Liver (tissue), 9 donors: Measurements from ENCODE around the gene OR51B4. TPM values are rescaled to one million over a fixed set of nuclear protein-coding genes. Genes with fewer than 3 reads are reported as not detected.

Experiments
- DNase-seq: peaks from one replicate; pipeline ENCODE4 v3.0.0-alpha.2; 2017; ENCODE audit warnings: low spot score
- H3K27ac ChIP-seq, 2 donors: one replicate each; pipeline ENCODE4 v1.7.0; 2013; ENCODE audit warnings: inconsistent platforms in 2 of 2, low read length in 2 of 2, control low read depth in 1 of 2, low read depth in 1 of 2, mild to moderate bottlenecking in 1 of 2
- H3K27me3 ChIP-seq, 4 donors: one replicate each; pipeline versions ENCODE4 v1.6.1 to v1.7.0; 2013; ENCODE audit warnings: low read length in 3 of 4, inconsistent platforms in 1 of 4, mild to moderate bottlenecking in 1 of 4, moderate library complexity in 1 of 4; ENCODE audit not compliant: control insufficient read depth in 4 of 4, insufficient read depth in 4 of 4
- H3K36me3 ChIP-seq, 4 donors: one replicate each; pipeline versions ENCODE4 v1.6.1 to v1.7.0; 2013; ENCODE audit warnings: low read length in 3 of 4, mild to moderate bottlenecking in 3 of 4, low read depth in 1 of 4, moderate library complexity in 1 of 4; ENCODE audit not compliant: control insufficient read depth in 4 of 4, insufficient read depth in 3 of 4
- H3K4me1 ChIP-seq, 4 donors: one replicate each; pipeline versions ENCODE4 v1.6.1 to v1.7.0; 2013; ENCODE audit warnings: low read length in 3 of 4, mild to moderate bottlenecking in 3 of 4, moderate library complexity in 1 of 4; ENCODE audit not compliant: control insufficient read depth in 4 of 4, insufficient read depth in 4 of 4
- H3K4me3 ChIP-seq, 3 donors: one replicate each; pipeline versions ENCODE4 v1.6.1 to v1.7.0; 2013; ENCODE audit warnings: low read length in 3 of 3, control low read depth in 1 of 3, low read depth in 1 of 3, mild to moderate bottlenecking in 1 of 3
- H3K9ac ChIP-seq, 2 donors: one replicate each; pipeline ENCODE4 v1.7.0; 2013; ENCODE audit warnings: low read length in 2 of 2, mild to moderate bottlenecking in 2 of 2, moderate library complexity in 2 of 2, control low read depth in 1 of 2, low read depth in 1 of 2
- H3K9me3 ChIP-seq, 4 donors: one replicate each; pipeline versions ENCODE4 v1.6.1 to v1.7.0; 2013; ENCODE audit warnings: low read length in 3 of 4; ENCODE audit not compliant: control insufficient read depth in 4 of 4
- EGR1 ChIP-seq, 2 donors: IDR thresholded peaks; 2 replicates each; pipeline ENCODE4 v1.6.1; 2016 to 2018; ENCODE audit warnings: antibody characterized with exemption in 2 of 2, low read depth in 2 of 2
- FOXA1 ChIP-seq: IDR thresholded peaks from 2 replicates; pipeline ENCODE4 v1.6.1; 2016; ENCODE audit warnings: antibody characterized with exemption
- FOXA2 ChIP-seq: IDR thresholded peaks from 2 replicates; pipeline ENCODE4 v1.6.1; 2016; ENCODE audit warnings: antibody characterized with exemption
- GABPA ChIP-seq, 2 donors: IDR thresholded peaks in 1 of 2; conservative IDR thresholded peaks in 1 of 2; 2 replicates each; pipeline ENCODE4 v1.6.1; 2016; ENCODE audit warnings: antibody characterized with exemption in 2 of 2, mild to moderate bottlenecking in 1 of 2, moderate library complexity in 1 of 2
- HNF4A ChIP-seq, 2 donors: conservative IDR thresholded peaks; 2 replicates each; pipeline ENCODE4 v1.6.1; 2016; ENCODE audit warnings: antibody characterized with exemption in 2 of 2, mild to moderate bottlenecking in 2 of 2
- HNF4G ChIP-seq: IDR thresholded peaks from 2 replicates; pipeline ENCODE4 v1.6.1; 2016; ENCODE audit warnings: antibody characterized with exemption
- NR2F2 ChIP-seq: IDR thresholded peaks from 2 replicates; pipeline ENCODE4 v1.6.1; 2016; ENCODE audit warnings: antibody characterized with exemption
- RAD21 ChIP-seq, 2 donors: IDR thresholded peaks; 2 replicates each; pipeline ENCODE4 v1.6.1; 2016; ENCODE audit warnings: antibody characterized with exemption in 2 of 2, mild to moderate bottlenecking in 2 of 2
- RXRA ChIP-seq, 2 donors: IDR thresholded peaks; 2 replicates each; pipeline ENCODE4 v1.6.1; 2017 to 2018; ENCODE audit warnings: antibody characterized with exemption in 2 of 2, mild to moderate bottlenecking in 1 of 2
- SP1 ChIP-seq: IDR thresholded peaks from 2 replicates; pipeline ENCODE4 v1.6.1; 2018; ENCODE audit warnings: antibody characterized with exemption, mild to moderate bottlenecking
- TAF1 ChIP-seq: conservative IDR thresholded peaks from 2 replicates; pipeline ENCODE4 v1.6.1; 2016; ENCODE audit warnings: antibody characterized with exemption, mild to moderate bottlenecking
- YY1 ChIP-seq: IDR thresholded peaks from 2 replicates; pipeline ENCODE4 v1.6.1; 2016; ENCODE audit warnings: antibody characterized with exemption, mild to moderate bottlenecking
- WGBS: extraction: QIAGEN DNeasy Blood & Tissue Kit; methylation state at CpG from one replicate; pipeline ENCODE4 v1.1.7; 2013; 5-methylcytosine and 5-hydroxymethylcytosine counted together
- polyA plus RNA-seq, 2 donors: library from polyadenylated mRNA; stranded (reverse) in 1 of 2; unstranded in 1 of 2; fragments of 200-250 nt in 1 of 2; fragments of >200 nt in 1 of 2; fragmentation: Nextera tagmentation in 1 of 2; extraction: Ambion mirVana in 1 of 2; gene quantifications; one replicate each; pipeline versions ENCODE4 v1.2.1 to v1.2.3, GENCODE V29; 2013 to 2015
- total RNA-seq, 2 donors: library from RNA; depleted of rRNA; stranded (reverse); fragments of >200 nt; gene quantifications; one replicate each; pipeline ENCODE4 v1.2.3, GENCODE V29; 2014
- TF ChIP-seq, protein P1 (sequence below): IDR thresholded peaks from 2 replicates; pipeline ENCODE4 v1.6.1; 2016; ENCODE audit warnings: antibody characterized with exemption
- TF ChIP-seq, protein P2 (sequence below): IDR thresholded peaks from 2 replicates; pipeline ENCODE4 v1.6.1; 2016; ENCODE audit warnings: antibody characterized with exemption
- TF ChIP-seq, protein P3 (sequence below): IDR thresholded peaks from 2 replicates; pipeline ENCODE4 v1.6.1; 2016; ENCODE audit warnings: antibody characterized with exemption, mild to moderate bottlenecking
- donor health status: healthy.
- donor health status: healthy.
- donor health status: healthy.
- donor health status: healthy.
- donor health status: healthy.

OR51B4 gene, protein sequence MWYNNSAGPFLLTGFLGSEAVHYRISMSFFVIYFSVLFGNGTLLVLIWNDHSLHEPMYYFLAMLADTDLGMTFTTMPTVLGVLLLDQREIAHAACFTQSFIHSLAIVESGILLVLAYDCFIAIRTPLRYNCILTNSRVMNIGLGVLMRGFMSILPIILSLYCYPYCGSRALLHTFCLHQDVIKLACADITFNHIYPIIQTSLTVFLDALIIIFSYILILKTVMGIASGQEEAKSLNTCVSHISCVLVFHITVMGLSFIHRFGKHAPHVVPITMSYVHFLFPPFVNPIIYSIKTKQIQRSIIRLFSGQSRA
- total RNA-seq: not detected
- not detected for polyA plus RNA-seq

DNA sequence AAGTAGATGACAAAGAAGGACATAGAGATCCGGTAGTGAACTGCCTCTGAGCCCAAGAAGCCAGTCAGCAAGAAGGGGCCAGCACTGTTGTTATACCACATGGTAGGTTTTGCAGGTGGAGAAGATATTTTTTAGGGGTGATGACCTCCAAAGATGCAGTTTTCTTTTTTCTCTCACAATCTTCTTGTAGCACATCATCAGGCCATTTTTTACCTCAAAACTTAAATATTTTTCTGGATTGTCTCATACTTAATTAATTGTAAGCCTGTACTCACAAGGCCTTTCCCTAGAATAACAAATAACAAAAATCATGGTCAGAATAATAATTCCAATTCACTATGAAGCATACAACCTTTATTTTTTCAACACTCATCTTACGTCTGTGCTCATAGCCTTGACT lies at the start of gene OR51B4:
Gene OR51B4 (minus strand): TSS at position 101 of the 400 bp plus-strand sequence. CDS start 0 bp downstream, at position 101.
- Histone ChIP-seq H3K27ac (no peak within 1 kb of the TSS), H3K4me3 (no peak within 1 kb of the TSS), H3K9me3 (no peaks in the 10 kb centered on the region), H3K27me3 (no peaks in the 10 kb centered on the region), H3K4me1 (no peaks in the 10 kb centered on the region), H3K9ac (no peak within 1 kb of the TSS), H3K36me3 (no peaks in the 10 kb centered on the region)
- DNase-seq: no peak
- 85% methylated on average over 2 of the region's 2 CpGs for WGBS
- no peak for TF ChIP-seq NR2F2
- TF ChIP-seq HNF4A (conservative IDR thresholded peaks at IDR 0.05): no peak
- no peak for TF ChIP-seq SP1
- TF ChIP-seq, protein P1, sequence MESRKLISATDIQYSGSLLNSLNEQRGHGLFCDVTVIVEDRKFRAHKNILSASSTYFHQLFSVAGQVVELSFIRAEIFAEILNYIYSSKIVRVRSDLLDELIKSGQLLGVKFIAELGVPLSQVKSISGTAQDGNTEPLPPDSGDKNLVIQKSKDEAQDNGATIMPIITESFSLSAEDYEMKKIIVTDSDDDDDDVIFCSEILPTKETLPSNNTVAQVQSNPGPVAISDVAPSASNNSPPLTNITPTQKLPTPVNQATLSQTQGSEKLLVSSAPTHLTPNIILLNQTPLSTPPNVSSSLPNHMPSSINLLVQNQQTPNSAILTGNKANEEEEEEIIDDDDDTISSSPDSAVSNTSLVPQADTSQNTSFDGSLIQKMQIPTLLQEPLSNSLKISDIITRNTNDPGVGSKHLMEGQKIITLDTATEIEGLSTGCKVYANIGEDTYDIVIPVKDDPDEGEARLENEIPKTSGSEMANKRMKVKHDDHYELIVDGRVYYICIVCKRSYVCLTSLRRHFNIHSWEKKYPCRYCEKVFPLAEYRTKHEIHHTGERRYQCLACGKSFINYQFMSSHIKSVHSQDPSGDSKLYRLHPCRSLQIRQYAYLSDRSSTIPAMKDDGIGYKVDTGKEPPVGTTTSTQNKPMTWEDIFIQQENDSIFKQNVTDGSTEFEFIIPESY: no peak

DNA sequence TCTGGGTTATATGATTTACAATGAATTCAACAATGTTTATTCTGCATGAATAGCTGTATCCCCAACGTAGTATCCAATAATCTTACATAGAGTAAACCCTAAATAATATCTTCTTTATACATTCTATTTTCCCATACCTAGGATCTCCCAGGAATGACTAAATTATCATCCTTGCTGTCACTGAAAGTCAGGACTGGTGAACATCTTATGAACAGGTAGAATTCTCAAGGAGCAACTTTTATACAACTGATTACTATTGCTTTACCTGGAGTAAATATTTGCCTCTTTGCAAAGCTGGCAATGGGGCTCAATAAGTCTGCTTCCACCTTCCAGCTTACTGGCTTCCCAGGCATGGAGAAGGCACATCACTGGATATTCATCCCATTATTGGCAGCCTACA lies 49.5 kb upstream of the OR51B4 start, which contains the start of gene OR51B6:
Gene OR51B6 (plus strand): TSS at position 301 of the 400 bp plus-strand sequence. CDS start 0 bp downstream, at position 301.
- Histone ChIP-seq H3K9me3 (no peaks in the 10 kb centered on the region), H3K4me3 (no peak within 1 kb of the TSS), H3K4me1 (no peaks in the 10 kb centered on the region), H3K27ac (no peak within 1 kb of the TSS), H3K27me3 (peaks cover 0 to 6% (median 0%) of the 10 kb centered on the region in 4 donors), H3K9ac (no peak within 1 kb of the TSS), H3K36me3 (no peaks in the 10 kb centered on the region)
- TF ChIP-seq EGR1 (IDR thresholded peaks at IDR 0.05; ENCODE audit: low read depth in 2 of 2): no peak
- TF ChIP-seq HNF4A (conservative IDR thresholded peaks at IDR 0.05): no peak
- TF ChIP-seq RXRA (IDR thresholded peaks at IDR 0.05): no peak
- no peak for TF ChIP-seq GABPA (IDR thresholded peaks at IDR 0.05 in 1 of 2, conservative IDR thresholded peaks at IDR 0.05 in 1 of 2)
- no peak for TF ChIP-seq YY1
- TF ChIP-seq, protein P1: no peak
- no peak for TF ChIP-seq HNF4G
- TF ChIP-seq, protein P2, sequence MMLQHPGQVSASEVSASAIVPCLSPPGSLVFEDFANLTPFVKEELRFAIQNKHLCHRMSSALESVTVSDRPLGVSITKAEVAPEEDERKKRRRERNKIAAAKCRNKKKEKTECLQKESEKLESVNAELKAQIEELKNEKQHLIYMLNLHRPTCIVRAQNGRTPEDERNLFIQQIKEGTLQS: no peak
- no peak for TF ChIP-seq NR2F2
- TF ChIP-seq, protein P3, sequence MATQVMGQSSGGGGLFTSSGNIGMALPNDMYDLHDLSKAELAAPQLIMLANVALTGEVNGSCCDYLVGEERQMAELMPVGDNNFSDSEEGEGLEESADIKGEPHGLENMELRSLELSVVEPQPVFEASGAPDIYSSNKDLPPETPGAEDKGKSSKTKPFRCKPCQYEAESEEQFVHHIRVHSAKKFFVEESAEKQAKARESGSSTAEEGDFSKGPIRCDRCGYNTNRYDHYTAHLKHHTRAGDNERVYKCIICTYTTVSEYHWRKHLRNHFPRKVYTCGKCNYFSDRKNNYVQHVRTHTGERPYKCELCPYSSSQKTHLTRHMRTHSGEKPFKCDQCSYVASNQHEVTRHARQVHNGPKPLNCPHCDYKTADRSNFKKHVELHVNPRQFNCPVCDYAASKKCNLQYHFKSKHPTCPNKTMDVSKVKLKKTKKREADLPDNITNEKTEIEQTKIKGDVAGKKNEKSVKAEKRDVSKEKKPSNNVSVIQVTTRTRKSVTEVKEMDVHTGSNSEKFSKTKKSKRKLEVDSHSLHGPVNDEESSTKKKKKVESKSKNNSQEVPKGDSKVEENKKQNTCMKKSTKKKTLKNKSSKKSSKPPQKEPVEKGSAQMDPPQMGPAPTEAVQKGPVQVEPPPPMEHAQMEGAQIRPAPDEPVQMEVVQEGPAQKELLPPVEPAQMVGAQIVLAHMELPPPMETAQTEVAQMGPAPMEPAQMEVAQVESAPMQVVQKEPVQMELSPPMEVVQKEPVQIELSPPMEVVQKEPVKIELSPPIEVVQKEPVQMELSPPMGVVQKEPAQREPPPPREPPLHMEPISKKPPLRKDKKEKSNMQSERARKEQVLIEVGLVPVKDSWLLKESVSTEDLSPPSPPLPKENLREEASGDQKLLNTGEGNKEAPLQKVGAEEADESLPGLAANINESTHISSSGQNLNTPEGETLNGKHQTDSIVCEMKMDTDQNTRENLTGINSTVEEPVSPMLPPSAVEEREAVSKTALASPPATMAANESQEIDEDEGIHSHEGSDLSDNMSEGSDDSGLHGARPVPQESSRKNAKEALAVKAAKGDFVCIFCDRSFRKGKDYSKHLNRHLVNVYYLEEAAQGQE: no peak
- no peak for TF ChIP-seq SP1
- no peak for TF ChIP-seq FOXA1
- no peak for TF ChIP-seq TAF1
- TF ChIP-seq RAD21 (IDR thresholded peaks at IDR 0.05): no peak
- TF ChIP-seq FOXA2: no peak
- 57% methylated on average over 1 of the region's 1 CpG for WGBS
- DNase-seq: no peak
